ENCODE results near the gene BPHL. TPM values are rescaled to one million over a fixed set of nuclear protein-coding genes. Genes with fewer than 3 reads are reported as not detected.
"Not testable (repeated sequence)": the region's sequence is repeated elsewhere in the genome, so short reads cannot be mapped to it uniquely, and the experiment has no call there.

BPHL gene
- total and polyA plus RNA-seq, 7 donors = 6.7 to 22.8 (median 9.0) TPM

DNA sequence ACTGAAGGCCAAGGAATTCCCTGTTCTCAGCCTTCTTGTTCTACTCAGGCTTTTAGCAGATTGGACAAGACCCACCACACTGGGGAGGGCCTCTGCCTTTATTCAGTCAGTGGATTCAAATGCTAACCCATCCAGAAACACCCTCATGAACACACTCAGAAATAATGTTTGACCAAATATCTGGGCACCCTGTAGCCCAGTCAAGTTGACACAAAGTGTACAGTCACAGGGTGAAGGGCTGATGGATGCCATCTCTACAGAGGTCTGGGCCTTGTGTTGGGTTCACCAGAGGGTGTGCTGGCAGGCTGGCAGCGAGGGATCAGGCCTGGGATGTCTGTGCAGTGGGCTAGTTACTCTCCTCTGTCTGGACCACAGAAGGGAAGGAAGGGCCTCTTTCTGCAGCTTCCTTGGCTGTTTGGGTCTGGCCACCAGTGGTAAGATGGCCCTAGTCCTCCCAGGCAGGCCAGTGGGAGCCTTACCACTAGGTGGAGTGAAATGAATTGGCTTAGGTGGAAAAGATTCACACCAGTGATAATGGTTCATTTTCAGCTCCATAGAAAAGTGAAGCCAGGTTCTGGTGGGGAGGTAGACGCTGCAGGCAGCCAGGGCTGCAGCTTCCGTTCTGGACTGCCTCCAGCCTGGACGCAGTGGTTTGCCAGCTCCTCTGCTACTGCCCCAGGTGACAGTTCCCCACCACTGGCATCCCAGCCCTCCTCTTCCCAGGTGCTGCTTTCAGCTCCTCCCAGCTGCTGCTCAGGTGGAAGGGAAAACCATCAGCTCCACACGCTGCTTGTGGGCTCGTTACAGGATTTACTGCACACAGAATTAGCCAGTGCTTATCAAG lies 29.6 kb downstream of the BPHL start:
- no peak for DNase-seq
- H3K27me3 ChIP-seq (ENCODE audit: insufficient read depth in 3 of 3, low read length in 2 of 3) = no peaks in the 10 kb centered on the region
- H3K4me1 ChIP-seq = peaks cover 5% of the 10 kb centered on the region
- H3K27ac ChIP-seq = no peak overlapping the region
- intact Hi-C loops (cut with DNase I) = no loop called here
- WGBS, 3 donors = 88 to 95% (median 91%) methylated on average over 6 of the region's 6 CpGs
- no peak overlapping the region for H3K4me3 ChIP-seq
- ATAC-seq = no peak
- TF ChIP-seq, protein P1, sequence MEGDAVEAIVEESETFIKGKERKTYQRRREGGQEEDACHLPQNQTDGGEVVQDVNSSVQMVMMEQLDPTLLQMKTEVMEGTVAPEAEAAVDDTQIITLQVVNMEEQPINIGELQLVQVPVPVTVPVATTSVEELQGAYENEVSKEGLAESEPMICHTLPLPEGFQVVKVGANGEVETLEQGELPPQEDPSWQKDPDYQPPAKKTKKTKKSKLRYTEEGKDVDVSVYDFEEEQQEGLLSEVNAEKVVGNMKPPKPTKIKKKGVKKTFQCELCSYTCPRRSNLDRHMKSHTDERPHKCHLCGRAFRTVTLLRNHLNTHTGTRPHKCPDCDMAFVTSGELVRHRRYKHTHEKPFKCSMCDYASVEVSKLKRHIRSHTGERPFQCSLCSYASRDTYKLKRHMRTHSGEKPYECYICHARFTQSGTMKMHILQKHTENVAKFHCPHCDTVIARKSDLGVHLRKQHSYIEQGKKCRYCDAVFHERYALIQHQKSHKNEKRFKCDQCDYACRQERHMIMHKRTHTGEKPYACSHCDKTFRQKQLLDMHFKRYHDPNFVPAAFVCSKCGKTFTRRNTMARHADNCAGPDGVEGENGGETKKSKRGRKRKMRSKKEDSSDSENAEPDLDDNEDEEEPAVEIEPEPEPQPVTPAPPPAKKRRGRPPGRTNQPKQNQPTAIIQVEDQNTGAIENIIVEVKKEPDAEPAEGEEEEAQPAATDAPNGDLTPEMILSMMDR (IDR thresholded peaks at IDR 0.05) = no peak
- H3K9me3 ChIP-seq = no peaks in the 10 kb centered on the region
- peaks cover 4 to 58% of the 10 kb centered on the region in 2 donors for H3K36me3 ChIP-seq (ENCODE audit: insufficient read depth in 1 of 2, low read depth in 1 of 2)

DNA sequence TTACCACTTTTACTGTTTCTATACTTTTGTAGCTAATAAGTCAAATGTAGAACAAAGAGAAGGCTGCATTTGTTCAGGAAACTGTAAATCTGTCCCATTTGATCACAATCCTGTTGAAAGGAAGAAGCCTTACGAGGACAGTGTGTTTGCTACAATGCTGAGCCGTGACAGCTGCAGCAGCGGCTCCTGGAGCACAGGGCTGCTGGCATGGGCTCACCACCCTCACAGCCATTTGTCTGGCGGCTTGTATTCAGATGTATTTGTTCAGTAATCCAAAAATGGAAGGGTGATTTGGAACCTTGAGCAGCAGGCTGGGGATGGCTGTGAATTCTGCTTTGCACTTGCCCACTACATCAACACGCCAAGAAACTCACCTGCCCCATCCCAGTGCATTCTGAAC lies 33.2 kb downstream of the BPHL start:
- Histone ChIP-seq H3K4me3 (no peak overlapping the region), H3K36me3 (ENCODE audit: insufficient read depth in 1 of 2, low read depth in 1 of 2) (peaks cover 4 to 63% of the 10 kb centered on the region in 2 donors), H3K27ac (peak overlapping the region; percentile 59), H3K4me1 (peaks cover 5% of the 10 kb centered on the region), H3K9me3 (no peaks in the 10 kb centered on the region), H3K27me3 (ENCODE audit: insufficient read depth in 3 of 3, low read length in 2 of 3) (no peaks in the 10 kb centered on the region)
- no peak for DNase-seq
- TF ChIP-seq, protein P1 (IDR thresholded peaks at IDR 0.05) = no peak
- intact Hi-C loops (cut with DNase I) = no loop called here
- WGBS, 3 donors = 23 to 32% (median 27%) methylated on average over 5 of the region's 5 CpGs
- ATAC-seq = peak; percentile 57 to 89 (median 76)

DNA sequence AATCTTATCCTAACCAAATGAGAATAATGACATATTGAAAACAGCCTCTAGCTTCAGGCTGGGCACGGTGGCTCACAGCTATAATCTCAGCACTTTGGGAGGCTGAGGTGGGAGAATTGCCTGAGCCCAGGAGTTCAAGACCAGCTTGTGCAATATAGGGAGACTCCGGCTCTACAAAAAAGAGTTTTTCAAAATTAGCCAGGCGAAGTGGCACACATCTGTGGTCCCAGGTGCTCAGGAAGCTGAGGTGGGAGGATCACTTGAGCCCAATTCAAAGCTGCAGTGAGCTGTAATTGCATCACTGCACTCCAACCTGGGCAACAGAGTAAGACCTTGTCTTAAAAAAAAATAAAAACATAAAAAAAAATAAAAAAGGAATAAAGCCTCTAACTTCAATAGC lies 34.2 kb downstream of the BPHL start:
- TF ChIP-seq, protein P1 (IDR thresholded peaks at IDR 0.05) = no peak
- Histone ChIP-seq H3K36me3 (ENCODE audit: insufficient read depth in 1 of 2, low read depth in 1 of 2) (peaks cover 4 to 55% of the 10 kb centered on the region in 2 donors), H3K27ac (no peak overlapping the region), H3K9me3 (no peaks in the 10 kb centered on the region), H3K4me3 (no peak overlapping the region), H3K4me1 (peaks cover 5% of the 10 kb centered on the region), H3K27me3 (ENCODE audit: insufficient read depth in 3 of 3, low read length in 2 of 3) (no peaks in the 10 kb centered on the region)
- no peak for ATAC-seq
- DNase-seq = no peak
- intact Hi-C loops (cut with DNase I) = no loop called here
- 84 to 92% (median 86%) methylated on average over 3 of the region's 3 CpGs for WGBS, 3 donors

DNA sequence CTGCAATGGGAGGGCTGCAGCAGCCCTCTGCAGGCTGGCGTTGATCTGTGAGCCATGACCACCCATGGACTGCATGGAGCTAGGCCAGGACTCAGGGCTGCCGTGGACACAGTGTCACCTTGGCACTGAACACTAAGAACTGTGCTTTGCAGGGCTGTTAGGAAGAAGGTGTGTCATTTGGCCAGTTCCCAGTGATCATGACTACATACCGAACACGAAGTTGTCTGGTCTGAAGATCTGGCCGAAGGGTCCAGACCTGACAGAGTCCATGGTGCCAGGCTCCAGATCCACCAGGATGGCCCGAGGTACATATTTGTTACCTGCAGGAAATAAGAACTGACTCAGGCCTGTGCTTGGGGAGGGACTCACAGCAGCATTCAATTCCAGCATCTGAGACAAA lies 36.9 kb downstream of the BPHL start:
- peak in 2 of 4 donors; percentile 25 for ATAC-seq

DNA sequence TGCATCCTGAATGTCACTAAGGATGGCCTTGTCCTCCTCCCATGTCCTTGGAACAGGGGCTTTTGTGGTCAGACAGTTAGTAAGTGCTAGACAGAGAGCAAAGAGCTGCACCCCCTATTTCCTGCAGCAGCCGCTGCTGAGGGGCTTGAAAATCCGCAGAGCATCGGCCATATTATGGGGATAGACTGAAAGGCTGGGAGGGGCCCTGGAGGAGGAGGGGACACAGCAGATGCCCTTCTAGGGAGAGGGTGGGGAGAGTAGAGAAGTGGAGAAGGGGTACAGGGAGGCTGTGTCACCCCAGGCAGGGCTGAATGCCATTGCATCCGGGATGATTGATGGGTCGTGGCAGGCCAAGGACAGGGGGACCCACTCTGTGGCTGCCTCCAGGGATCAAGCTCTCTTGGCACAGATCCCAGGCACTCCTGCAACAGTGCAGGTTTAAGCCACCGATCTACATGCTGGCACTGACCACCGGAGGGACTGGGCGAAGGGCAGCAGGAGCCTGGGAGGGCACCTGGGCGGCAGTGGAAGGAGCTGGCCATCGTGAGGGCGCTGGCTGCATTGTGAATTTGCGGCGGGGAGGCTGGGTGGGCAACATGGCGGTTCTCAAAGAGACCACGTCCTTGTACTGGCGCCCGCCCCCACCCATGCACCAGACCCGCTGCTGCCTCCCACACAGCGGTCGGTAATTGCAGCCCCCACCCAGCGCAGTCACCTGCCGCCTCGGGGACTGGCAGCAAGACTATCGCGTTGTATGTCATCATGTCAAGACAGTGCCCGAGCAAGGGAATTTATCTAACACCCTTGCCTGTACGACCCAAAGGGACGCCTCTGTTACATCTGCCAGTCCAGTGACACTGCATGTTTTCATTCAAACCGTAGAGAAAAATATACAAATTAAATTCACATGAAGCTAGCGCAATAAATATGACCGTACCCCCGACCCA lies 37.9 kb downstream of the BPHL start:
- WGBS, 3 donors = 5 to 9% (median 6%) methylated on average over 22 to 28 of the region's 32 CpGs
- H3K9me3 ChIP-seq; H3K27me3 ChIP-seq (ENCODE audit: insufficient read depth in 3 of 3, low read length in 2 of 3); H3K4me1 ChIP-seq; intact Hi-C loops (cut with DNase I): not testable (repeated sequence)
- H3K4me3 ChIP-seq = peak overlapping the region; percentile 91
- peak overlapping the region; percentile 93 for H3K27ac ChIP-seq
- peak in 1 of 2 donors; percentile 30 for DNase-seq
- peak; percentile 12 to 32 (median 22) for ATAC-seq
- peaks cover 2 to 25% of the 10 kb centered on the region in 2 donors for H3K36me3 ChIP-seq (ENCODE audit: insufficient read depth in 1 of 2, low read depth in 1 of 2)

More for the DNA sequence above, 36.9 kb downstream of the BPHL start:
- DNase-seq; H3K4me1 ChIP-seq; H3K9me3 ChIP-seq; intact Hi-C loops (cut with DNase I); H3K27me3 ChIP-seq (ENCODE audit: insufficient read depth in 3 of 3, low read length in 2 of 3); H3K27ac ChIP-seq; H3K4me3 ChIP-seq: not testable (repeated sequence)
- H3K36me3 ChIP-seq (ENCODE audit: insufficient read depth in 1 of 2, low read depth in 1 of 2) = peaks cover 2 to 31% of the 10 kb centered on the region in 2 donors
- 35 to 65% (median 43%) methylated on average over 5 to 6 of the region's 6 CpGs for WGBS, 3 donors

Data from psoas muscle (tissue), 8 donors.